GM19351 (cell line): ENCODE results near the gene ZNF420.

Source experiments
- ATAC-seq: cut with Tn5 transposase; IDR thresholded peaks from one replicate; pipeline ENCODE4 v1.9.1; 2021; ENCODE audit warnings: mild to moderate bottlenecking, moderate library complexity; ENCODE audit not compliant: unreplicated experiment

Gene ZNF420

DNA sequence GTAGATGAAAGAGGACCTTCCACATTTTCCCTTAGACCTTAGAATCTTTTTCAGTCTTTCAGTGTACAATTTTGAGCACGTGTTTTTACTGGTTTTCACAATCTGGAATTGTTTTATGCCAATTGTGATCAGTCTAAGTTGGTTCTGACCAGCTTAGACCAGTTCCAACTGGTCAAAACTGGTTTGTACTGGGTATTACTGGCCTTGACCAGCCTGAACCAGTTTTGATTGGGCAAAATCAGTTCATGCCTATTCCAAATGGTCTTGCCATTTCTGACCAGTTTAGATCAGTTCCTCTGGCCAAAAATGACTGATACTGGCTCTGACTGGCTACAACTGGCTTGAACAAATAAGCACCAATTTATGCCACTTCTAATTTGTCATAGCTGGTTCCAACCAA, 57.9 kb downstream of the ZNF420 start:
- ATAC-seq, result no peak

DNA sequence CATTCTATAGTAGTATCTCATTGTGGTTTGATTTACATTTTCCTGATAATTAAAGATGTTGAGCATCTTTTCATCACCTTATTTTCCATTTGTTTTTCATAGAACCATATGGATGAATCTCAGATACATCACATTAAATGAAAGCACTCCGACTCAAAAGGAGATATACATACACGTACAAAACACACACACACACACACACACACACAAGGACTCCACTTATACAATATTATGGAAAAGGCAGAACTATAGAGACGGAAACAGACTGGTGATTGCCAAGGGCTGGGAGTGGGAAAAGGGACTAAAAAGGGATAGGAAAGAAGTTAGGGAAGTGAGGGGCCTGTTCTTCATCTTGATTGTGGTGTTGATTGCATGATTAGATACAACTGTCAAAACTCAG, 70.0 kb downstream of the ZNF420 start:
- no peak for ATAC-seq

DNA sequence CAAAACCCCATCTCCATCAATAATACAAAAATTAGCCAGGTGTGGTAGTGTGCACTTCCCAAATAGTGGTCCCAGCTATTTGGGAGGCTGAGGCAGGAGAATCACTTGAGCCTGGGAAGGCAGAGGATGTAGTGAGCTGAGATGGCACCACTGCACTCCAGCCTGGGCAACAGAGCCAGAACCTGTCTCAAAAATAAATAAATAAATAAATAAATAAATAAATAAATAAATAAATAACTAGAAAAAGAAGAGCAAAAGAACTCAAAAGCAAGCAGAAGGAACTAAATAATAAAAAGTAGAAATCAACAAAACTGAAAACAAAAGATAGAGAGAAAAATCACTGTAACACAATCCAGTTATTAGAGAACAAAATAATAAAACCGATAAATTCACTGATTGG, 81.9 kb downstream of the ZNF420 start:
- no peak for ATAC-seq

DNA sequence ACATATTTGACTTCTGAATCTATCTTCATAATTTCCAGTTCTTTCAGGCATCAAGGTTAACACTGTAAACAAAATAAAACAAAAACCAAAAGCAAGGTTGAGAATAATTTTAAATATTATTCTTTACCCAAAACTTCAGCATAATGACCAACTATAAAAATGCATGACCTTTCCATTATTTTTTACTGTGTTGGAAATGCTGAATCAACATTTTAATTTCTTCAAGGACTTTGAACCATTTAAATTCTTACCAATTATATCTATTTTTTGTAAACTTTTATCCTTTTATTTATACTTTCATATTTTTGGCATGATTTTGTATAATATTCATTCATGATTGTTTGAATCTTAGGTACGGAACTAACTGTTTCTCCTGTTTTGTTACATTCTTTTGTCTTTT, 87.4 kb downstream of the ZNF420 start:
- no peak for ATAC-seq

DNA sequence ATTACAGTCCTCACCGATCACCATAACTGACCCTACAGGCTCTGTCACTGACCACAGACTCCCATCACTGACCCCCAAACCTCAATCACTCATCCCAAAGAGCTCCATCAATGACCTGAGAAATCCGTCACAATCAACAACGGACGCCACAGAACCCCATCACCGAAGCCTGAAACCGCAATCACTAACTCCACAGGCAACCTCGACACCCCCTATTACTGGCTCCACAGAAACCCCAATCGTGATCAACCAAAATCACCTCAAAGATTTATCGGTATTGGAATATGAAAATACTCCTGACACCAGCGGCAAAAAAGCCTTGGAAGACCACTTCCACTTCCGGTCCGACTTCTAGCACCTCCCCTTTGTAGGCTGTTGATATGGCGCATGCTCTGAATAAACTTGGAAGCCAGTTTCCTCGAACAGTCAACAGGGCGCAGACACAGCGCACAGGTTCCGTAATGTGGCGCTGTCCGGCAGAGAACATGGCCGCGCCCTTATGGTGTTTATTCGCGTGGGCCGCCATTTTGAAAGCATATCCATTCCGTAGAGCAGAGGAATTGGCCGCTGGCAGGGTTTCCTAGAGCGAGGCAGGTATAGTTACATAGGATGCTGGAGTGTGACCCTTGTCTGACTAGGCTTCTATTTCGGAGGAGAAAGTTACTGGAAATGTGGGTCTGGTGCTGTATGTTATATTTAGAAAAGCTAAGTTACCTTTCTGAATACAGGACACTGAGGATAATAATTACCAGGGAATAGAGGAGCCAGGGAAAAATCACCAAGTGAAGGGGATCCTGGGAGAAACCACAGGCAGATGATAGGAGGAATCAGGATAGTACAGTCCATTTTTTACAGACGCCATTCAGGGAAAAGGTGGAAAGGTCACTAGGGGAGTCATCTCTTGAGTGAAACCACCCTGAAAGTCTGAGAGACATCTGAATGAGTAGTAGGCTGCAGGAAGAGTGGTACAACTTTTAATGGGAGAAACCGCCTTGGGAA, 94.4 kb downstream of the ZNF420 start, which contains the start of gene ZNF585A:
Gene ZNF585A, minus strand, starts transcription at position 328 of the 999 bp plus-strand sequence. CDS start 2,785 bp downstream, outside the sequence.
- ATAC-seq, result peak; percentile 98
